ENCODE results near the gene AKNA.

AKNA gene

DNA sequence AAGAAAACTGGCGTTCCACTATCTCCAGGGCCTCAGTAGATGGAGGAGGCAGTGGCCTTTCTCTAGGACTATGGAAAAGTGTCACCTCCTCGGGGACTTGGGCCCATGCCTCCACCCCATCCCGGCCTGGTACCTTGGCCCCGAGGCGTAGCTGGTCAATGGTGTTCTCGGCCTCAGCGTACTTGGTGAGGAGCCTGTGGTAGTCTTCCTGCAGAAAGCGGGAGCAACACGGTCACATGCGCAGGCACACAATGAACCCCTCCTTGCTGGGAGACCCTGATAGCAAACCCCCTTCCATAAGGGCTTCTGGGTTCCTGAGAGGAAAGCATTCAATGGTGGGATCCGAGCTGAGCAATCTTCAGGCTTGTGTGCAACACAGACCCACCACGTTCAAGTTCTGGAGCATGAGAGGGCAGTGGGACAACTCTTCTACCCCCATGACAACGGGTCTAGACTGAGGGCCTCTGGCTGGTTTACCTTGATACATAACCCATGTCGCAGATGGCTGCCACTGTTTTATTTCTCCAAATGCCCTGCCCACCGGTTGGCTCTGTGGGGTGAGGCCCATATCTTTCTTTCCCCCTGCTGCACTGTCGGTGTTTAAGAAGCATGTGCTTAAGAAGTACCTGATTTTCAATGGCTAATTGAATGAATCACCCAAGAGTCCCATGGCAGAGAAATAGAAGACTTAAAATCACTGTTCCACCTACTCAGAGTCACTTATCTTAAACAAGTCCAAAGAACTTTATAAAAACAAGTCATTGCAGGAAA, 13.6 kb downstream of the AKNA start:
- H3K27me3 ChIP-seq = no peaks in the 10 kb centered on the region
- H3K4me1 ChIP-seq = peaks cover 9% of the 10 kb centered on the region
- DNase-seq = no peak
- no peaks in the 10 kb centered on the region for H3K9me3 ChIP-seq
- no peak for TF ChIP-seq CTCF (IDR thresholded peaks at IDR 0.05; ENCODE audit: low read depth, low read length)
- H3K4me3 ChIP-seq (ENCODE audit: low read depth, low read length) = no peak overlapping the region
- no peaks in the 10 kb centered on the region for H3K36me3 ChIP-seq

GRCh38 chr9:114372921-114373448, 14.8 kb downstream of the AKNA start:
- no peak for DNase-seq
- Histone ChIP-seq H3K4me3 (ENCODE audit: low read depth, low read length) (no peak overlapping the region), H3K4me1 (peaks cover 9% of the 10 kb centered on the region), H3K9me3 (no peaks in the 10 kb centered on the region), H3K27me3 (no peaks in the 10 kb centered on the region), H3K36me3 (no peaks in the 10 kb centered on the region)
- TF ChIP-seq CTCF (IDR thresholded peaks at IDR 0.05; ENCODE audit: low read depth, low read length) = no peak

- Histone ChIP-seq H3K36me3 (no peaks in the 10 kb centered on the region), H3K27me3 (no peaks in the 10 kb centered on the region), H3K9me3 (no peaks in the 10 kb centered on the region), H3K4me1 (peaks cover 9% of the 10 kb centered on the region), H3K4me3 (ENCODE audit: low read depth, low read length) (no peak overlapping the region)
- peak; percentile 58 for DNase-seq
- TF ChIP-seq CTCF (IDR thresholded peaks at IDR 0.05; ENCODE audit: low read depth, low read length) = no peak
Measured at GRCh38 chr9:114371973-114372917, 15.5 kb downstream of the AKNA start.

DNA sequence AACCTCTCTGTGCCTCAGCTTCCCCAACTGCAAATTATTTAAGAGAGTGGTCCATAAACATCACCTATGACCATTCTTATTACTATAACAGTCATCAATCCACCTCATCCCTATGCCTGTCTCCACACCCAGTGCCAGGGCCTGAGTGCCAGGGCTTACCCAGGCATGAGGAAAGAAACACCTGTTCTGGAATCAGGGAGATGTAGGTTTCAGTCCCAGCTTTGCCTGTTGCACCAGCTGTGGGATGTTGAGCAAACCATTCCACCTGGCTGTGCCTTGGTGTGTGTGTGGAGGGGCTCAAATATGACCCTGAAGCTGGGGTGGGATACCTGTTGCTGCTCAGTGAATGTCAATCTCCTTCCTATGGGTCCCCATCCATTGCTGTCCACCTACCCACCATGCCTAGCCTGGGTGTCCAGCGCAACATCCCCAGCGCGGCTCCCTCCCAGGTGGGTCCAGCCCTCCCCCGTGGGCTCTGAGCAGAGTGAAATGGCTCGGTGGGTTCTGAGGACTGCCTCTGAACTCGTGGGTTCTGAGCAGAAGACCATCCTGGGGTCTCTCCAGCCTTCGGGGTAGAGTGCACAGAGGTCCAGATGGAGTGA, 16.3 kb downstream of the AKNA start:
- no peaks in the 10 kb centered on the region for H3K27me3 ChIP-seq
- no peak overlapping the region for H3K4me3 ChIP-seq (ENCODE audit: low read depth, low read length)
- DNase-seq = no peak
- no peaks in the 10 kb centered on the region for H3K36me3 ChIP-seq
- no peak for TF ChIP-seq CTCF (IDR thresholded peaks at IDR 0.05; ENCODE audit: low read depth, low read length)
- peaks cover 9% of the 10 kb centered on the region for H3K4me1 ChIP-seq
- no peaks in the 10 kb centered on the region for H3K9me3 ChIP-seq

GRCh38 chr9:114370968-114371320, 16.8 kb downstream of the AKNA start:
- no peak for TF ChIP-seq CTCF (IDR thresholded peaks at IDR 0.05; ENCODE audit: low read depth, low read length)
- H3K4me3 ChIP-seq (ENCODE audit: low read depth, low read length) = no peak overlapping the region
- H3K9me3 ChIP-seq = no peaks in the 10 kb centered on the region
- no peaks in the 10 kb centered on the region for H3K36me3 ChIP-seq
- H3K27me3 ChIP-seq = no peaks in the 10 kb centered on the region
- peaks cover 9% of the 10 kb centered on the region for H3K4me1 ChIP-seq
- DNase-seq = no peak

Data from BE2C (cell line).